Right lobe of liver (tissue), 6 donors: Measurements from ENCODE around the gene CIB4. TPM values are rescaled to one million over a fixed set of nuclear protein-coding genes. Genes with fewer than 3 reads are reported as not detected.

Source experiments
- ATAC-seq, 4 donors: fragments of 200-7000 bp; cut with Tn5 transposase; one replicate each; pipeline ENCODE4 v1.9.1; 2020; ENCODE audit warnings: mild to moderate bottlenecking in 4 of 4, moderate library complexity in 4 of 4
- DNase-seq, 3 donors: peaks; one replicate each; pipeline ENCODE4 v3.0.0-alpha.2; 2020
- H3K27ac ChIP-seq, 3 donors: fragments of 200-600 bp; one replicate each; pipeline ENCODE4 v1.8.0; 2022
- H3K27me3 ChIP-seq, 2 donors: fragments of 200-600 bp; one replicate each; pipeline ENCODE4 v1.8.0; 2022
- H3K36me3 ChIP-seq, 4 donors: fragments of 200-600 bp; sonication (generic) in 1 of 4; one replicate each; pipeline versions ENCODE4 v1.5.1 to v1.8.0; 2017 to 2022; ENCODE audit warnings: control low read depth in 1 of 4
- H3K4me1 ChIP-seq, 4 donors: fragments of 200-600 bp; sonication (generic) in 1 of 4; one replicate each; pipeline versions ENCODE4 v1.5.1 to v1.8.0; 2017 to 2022; ENCODE audit warnings: control low read depth in 1 of 4
- H3K4me3 ChIP-seq, 3 donors: fragments of 200-600 bp; one replicate each; pipeline ENCODE4 v1.8.0; 2022
- H3K9me3 ChIP-seq, 4 donors: fragments of 200-600 bp; sonication (generic) in 1 of 4; one replicate each; pipeline versions ENCODE4 v1.5.1 to v1.8.0; 2017 to 2022; ENCODE audit warnings: control low read depth in 1 of 4
- CTCF ChIP-seq, 4 donors: fragments of 200-600 bp in 3 of 4; fragments of 450-650 bp in 1 of 4; IDR thresholded peaks; one replicate each; pipeline versions ENCODE4 v1.5.1 to v1.8.0; 2016 to 2022; ENCODE audit warnings: antibody characterized with exemption in 4 of 4, mild to moderate bottlenecking in 2 of 4
- POLR2A ChIP-seq: fragments of 450-650 bp; IDR thresholded peaks from one replicate; pipeline ENCODE4 v1.6.1; 2017; ENCODE audit warnings: antibody characterized with exemption, mild to moderate bottlenecking
- WGBS: methylation state at CpG from one replicate; pipeline ENCODE4 v1.1.6; 2018; ENCODE audit warnings: low coverage, low lambda C conversion rate; ENCODE audit not compliant: insufficient coverage; ENCODE audit errors: missing lambda C conversion rate; 5-methylcytosine and 5-hydroxymethylcytosine counted together
- intact Hi-C, 2 donors: fragments of 100-400 bp; cut with DNase I; formaldehyde crosslinking; loops; one replicate each; pipeline versions ENCODE4 v1.11.2 to v1.14.1; 2022
- total RNA-seq, 6 experiments: library from RNA; depleted of rRNA in 2 of 6; stranded (reverse); fragments of >200 nt in 2 of 6; fragmentation: NEBNext Ultra II Directional in 3 of 6; extraction: Animal tissue kit (Norgen Biotek cat#: 25700) in 3 of 6; gene quantifications; one replicate each; pipeline versions ENCODE4 v1.1.0 to v1.2.4, GENCODE V29; 2016 to 2023
- donor health status: DM: no; HTN: yes; CAD: no.
- donor health status: DM: no; HTN: no; CAD: no.
- donor health status: DM: no; HTN: no; CAD: no.
- donor health status: DM: no; HTN: yes; CAD: no.
- donor health status: DM: no; HTN: yes; CAD: no.

Gene CIB4
- total RNA-seq, 6 experiments from 2014 or later, result not detected

DNA sequence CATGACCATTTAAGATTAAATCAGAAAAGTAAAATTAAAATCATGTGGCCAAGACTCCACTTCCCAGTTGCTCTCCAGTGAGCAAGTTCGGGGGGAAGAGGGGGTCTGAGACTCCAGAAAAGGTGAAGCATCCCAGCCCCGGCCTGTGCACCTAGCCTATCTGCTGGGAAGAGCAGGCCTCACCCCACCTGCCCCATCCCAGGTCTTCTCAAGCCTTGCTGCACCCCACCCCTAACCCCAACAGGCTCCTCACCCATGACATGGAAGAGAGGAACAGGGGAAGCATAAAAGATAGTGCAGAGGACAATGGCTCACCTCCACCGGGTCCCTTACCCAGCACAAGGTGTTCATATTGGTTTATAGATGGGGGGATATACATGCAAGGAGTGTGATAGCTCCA, 14.6 kb downstream of the CIB4 start:
- ATAC-seq, result no peak
- peak in 1 of 3 donors; percentile 33 for DNase-seq
- Histone ChIP-seq H3K4me1 (no peaks in the 10 kb centered on the region), H3K36me3 (no peaks in the 10 kb centered on the region), H3K27ac (no peak overlapping the region), H3K4me3 (no peak overlapping the region), H3K9me3 (no peaks in the 10 kb centered on the region), H3K27me3 (no peaks in the 10 kb centered on the region)
- intact Hi-C loops, result no loop called here
- TF ChIP-seq CTCF (IDR thresholded peaks at IDR 0.05) (no peak), POLR2A (no peak)
- 61% methylated on average over 3 of the region's 3 CpGs for WGBS

GRCh38 chr2:26623541-26624495, 17.3 kb downstream of the CIB4 start:
- ATAC-seq, result no peak
- DNase-seq, result peak in 2 of 3 donors; percentile 10 to 22
- intact Hi-C loops, result no loop called here

DNA sequence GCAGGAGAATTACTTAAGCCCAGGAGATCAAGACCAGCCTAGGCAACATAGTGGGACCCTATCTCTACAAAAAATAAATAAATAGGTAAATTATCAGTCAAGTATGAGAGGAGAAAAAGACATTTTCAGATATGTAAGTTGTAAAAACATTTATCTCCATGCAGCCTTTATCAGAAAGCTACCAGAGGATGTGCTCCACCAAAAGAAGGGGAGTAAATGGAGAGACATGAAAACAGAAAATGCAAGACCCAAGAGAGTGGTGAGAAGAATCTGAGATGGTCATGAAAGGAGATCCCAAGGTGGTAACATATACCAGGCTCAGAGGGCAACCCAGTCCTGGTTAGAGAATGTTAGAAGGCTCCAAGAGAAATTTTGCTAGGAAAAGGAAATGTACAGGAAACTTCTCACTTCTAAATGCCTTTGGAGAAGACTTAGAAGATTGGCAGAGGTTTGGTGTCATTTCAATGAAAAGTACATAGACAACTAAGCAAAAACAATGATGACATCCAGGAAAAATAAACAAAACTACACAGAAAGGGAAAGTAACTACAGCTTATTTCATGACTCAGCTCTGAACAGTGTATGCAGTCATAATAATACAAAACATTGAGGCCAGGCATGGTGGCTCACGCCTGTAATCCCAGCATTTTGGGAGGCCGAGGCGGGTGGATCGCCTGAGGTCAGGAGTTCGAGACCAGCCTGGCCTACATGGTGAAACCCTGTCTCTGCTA, 19.5 kb downstream of the CIB4 start:
- peak in 1 of 3 donors; percentile 11 for DNase-seq
- 80% methylated on average over 5 of the region's 5 CpGs for WGBS

More at GRCh38 chr2:26623541-26624495, 17.3 kb downstream of the CIB4 start:
- no peaks in the 10 kb centered on the region for H3K27me3 ChIP-seq
- H3K4me1 ChIP-seq, result no peaks in the 10 kb centered on the region
- no peaks in the 10 kb centered on the region for H3K9me3 ChIP-seq
- H3K36me3 ChIP-seq, result no peaks in the 10 kb centered on the region
- WGBS, result 64% methylated on average over 12 of the region's 19 CpGs
- no peak for TF ChIP-seq CTCF (IDR thresholded peaks at IDR 0.05)
- TF ChIP-seq POLR2A, result no peak
- no peak overlapping the region for H3K4me3 ChIP-seq
- no peak overlapping the region for H3K27ac ChIP-seq

GRCh38 chr2:26620031-26620605, 21.0 kb downstream of the CIB4 start:
- TF ChIP-seq CTCF (IDR thresholded peaks at IDR 0.05), result no peak
- no peak for TF ChIP-seq POLR2A
- Histone ChIP-seq H3K4me3 (no peak overlapping the region), H3K4me1 (no peaks in the 10 kb centered on the region), H3K27ac (no peak overlapping the region), H3K36me3 (no peaks in the 10 kb centered on the region), H3K27me3 (no peaks in the 10 kb centered on the region), H3K9me3 (no peaks in the 10 kb centered on the region)
- 19% methylated on average over 8 of the region's 14 CpGs for WGBS
- ATAC-seq (no peak), DNase-seq (peak in 2 of 3 donors; percentile 15)
- intact Hi-C loops, result no loop called here

More for the DNA sequence above, 19.5 kb downstream of the CIB4 start:
- ATAC-seq, result peak in 2 of 4 donors; percentile 54 to 83
- Histone ChIP-seq H3K4me3 (no peak overlapping the region), H3K4me1 (no peaks in the 10 kb centered on the region), H3K27me3 (no peaks in the 10 kb centered on the region), H3K27ac (no peak overlapping the region), H3K36me3 (no peaks in the 10 kb centered on the region), H3K9me3 (no peaks in the 10 kb centered on the region)
- TF ChIP-seq POLR2A, result no peak
- intact Hi-C loops, result no loop called here
